ENCODE measurements around the gene RADIL.

The RADIL gene

DNA sequence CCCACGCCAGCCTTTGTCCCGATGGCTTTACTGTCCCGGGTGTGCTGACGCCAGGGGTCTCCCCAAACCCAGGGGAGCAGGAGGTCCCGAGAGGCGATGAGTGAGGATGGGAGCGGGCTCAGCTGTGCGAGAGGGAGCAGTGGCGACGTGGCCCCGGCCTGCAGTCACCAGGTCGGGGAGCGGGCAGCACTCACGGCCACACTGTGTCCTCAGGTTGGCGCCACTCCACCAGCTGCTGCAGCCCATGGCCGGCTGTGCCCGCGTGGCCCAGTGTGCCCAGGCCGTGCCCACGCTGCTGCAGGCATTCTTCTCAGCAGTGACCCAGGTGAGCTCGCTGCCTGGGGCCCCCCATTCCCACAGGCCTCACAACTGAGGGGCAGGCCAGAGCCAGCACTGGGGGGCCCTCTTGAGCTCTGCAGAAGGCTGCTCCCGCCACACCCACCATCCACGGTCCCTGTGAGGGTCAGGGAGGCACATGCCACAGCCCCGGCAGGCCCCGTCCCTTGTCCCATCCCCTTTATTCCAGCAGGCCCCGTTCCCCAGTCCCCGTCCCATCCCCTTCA lies 94.8 kb downstream of the RADIL start:
- H3K9me3 ChIP-seq (ENCODE audit: control insufficient read depth, insufficient read depth, low read depth, low read length) = no peaks in the 10 kb centered on the region
- no peaks in the 10 kb centered on the region for H3K4me1 ChIP-seq (ENCODE audit: control insufficient read depth, insufficient read depth, low read length)
- H3K4me3 ChIP-seq (ENCODE audit: low read depth, low read length) = no peak overlapping the region
- TF ChIP-seq ZNF174 (tag by site-specific recombination; IDR thresholded peaks at IDR 0.05) = no peak
- TF ChIP-seq SP7 (tag by site-specific recombination; IDR thresholded peaks at IDR 0.05) = no peak
- TF ChIP-seq, protein P1, sequence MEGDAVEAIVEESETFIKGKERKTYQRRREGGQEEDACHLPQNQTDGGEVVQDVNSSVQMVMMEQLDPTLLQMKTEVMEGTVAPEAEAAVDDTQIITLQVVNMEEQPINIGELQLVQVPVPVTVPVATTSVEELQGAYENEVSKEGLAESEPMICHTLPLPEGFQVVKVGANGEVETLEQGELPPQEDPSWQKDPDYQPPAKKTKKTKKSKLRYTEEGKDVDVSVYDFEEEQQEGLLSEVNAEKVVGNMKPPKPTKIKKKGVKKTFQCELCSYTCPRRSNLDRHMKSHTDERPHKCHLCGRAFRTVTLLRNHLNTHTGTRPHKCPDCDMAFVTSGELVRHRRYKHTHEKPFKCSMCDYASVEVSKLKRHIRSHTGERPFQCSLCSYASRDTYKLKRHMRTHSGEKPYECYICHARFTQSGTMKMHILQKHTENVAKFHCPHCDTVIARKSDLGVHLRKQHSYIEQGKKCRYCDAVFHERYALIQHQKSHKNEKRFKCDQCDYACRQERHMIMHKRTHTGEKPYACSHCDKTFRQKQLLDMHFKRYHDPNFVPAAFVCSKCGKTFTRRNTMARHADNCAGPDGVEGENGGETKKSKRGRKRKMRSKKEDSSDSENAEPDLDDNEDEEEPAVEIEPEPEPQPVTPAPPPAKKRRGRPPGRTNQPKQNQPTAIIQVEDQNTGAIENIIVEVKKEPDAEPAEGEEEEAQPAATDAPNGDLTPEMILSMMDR (tag by site-specific recombination; IDR thresholded peaks at IDR 0.05) = no peak
- no peak for TF ChIP-seq ZNF248 (tag by site-specific recombination; IDR thresholded peaks at IDR 0.05)
- no peak for TF ChIP-seq OVOL3 (tag by site-specific recombination; IDR thresholded peaks at IDR 0.05)
- TF ChIP-seq, protein P2, sequence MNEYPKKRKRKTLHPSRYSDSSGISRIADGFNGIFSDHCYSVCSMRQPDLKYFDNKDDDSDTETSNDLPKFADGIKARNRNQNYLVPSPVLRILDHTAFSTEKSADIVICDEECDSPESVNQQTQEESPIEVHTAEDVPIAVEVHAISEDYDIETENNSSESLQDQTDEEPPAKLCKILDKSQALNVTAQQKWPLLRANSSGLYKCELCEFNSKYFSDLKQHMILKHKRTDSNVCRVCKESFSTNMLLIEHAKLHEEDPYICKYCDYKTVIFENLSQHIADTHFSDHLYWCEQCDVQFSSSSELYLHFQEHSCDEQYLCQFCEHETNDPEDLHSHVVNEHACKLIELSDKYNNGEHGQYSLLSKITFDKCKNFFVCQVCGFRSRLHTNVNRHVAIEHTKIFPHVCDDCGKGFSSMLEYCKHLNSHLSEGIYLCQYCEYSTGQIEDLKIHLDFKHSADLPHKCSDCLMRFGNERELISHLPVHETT (tag by site-specific recombination; IDR thresholded peaks at IDR 0.05) = no peak
- H3K36me3 ChIP-seq (ENCODE audit: control insufficient read depth in 2 of 2, insufficient read depth in 1 of 2, low read length in 2 of 2) = peaks cover 0 to 49% of the 10 kb centered on the region in 2 experiments; a peak in 1 of 3 replicates
- ChIA-PET POLR2A (no interaction called here), CTCF (interaction anchor here (1.5 kb wide), 1 partner anchor 9 kb away, joined by 5 read pairs; no protein-coding TSS in a partner anchor)
- H3K27ac ChIP-seq (ENCODE audit: extremely low read depth, low read depth, low read length) = no peak overlapping the region

DNA sequence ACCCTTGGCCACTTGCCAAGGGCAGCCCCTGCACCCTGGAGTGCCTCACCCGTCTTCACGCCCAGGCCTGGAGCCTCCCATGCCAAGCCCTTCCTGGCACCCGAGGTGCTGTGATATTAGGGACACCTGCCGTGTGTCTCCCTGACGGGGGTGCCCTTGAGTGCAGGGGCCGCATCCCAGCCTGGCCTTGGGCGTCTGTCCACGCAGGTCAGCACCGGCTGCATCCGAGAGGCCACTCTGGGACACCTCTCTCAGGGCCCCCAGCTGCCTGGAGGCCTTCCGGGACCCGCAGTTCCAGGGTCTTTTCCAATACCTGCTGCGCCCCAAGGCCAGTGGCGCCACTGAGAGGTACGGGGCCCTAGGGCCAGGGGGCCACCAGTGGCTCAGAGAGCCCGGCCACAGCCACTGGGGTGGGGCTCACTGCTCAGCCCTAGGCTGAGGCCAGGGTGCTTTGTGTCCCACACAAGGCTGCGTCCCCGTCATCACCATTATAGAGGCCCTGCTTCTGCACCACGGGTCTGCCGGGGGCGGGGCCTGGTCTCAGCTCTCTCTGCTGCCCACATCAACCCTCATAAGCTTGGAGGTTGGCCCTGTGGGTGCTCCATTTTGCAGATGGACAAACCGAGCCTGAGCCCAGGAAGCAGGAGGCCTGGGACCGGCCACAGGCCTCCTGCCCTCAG lies 95.4 kb downstream of the RADIL start:
- Histone ChIP-seq H3K36me3 (ENCODE audit: control insufficient read depth in 2 of 2, insufficient read depth in 1 of 2, low read length in 2 of 2) (peaks cover 0 to 52% of the 10 kb centered on the region in 2 experiments; a peak in 1 of 3 replicates), H3K9me3 (ENCODE audit: control insufficient read depth, insufficient read depth, low read depth, low read length) (no peaks in the 10 kb centered on the region), H3K27ac (ENCODE audit: extremely low read depth, low read depth, low read length) (no peak overlapping the region), H3K4me1 (ENCODE audit: control insufficient read depth, insufficient read depth, low read length) (no peaks in the 10 kb centered on the region), H3K4me3 (ENCODE audit: low read depth, low read length) (no peak overlapping the region)
- CTCF ChIA-PET = interaction anchor here (1.5 kb wide), 1 partner anchor 10 kb away, joined by 5 read pairs; no protein-coding TSS in a partner anchor
- POLR2A ChIA-PET = no interaction called here
- TF ChIP-seq ZBTB7A (tag by site-specific recombination; IDR thresholded peaks at IDR 0.05; ENCODE audit: low read depth) (no peak), PRDM2 (tag by site-specific recombination; IDR thresholded peaks at IDR 0.05; ENCODE audit: borderline replicate concordance) (no peak), ZNF558 (tag by site-specific recombination; IDR thresholded peaks at IDR 0.05) (no peak), ZNF791 (tag by site-specific recombination; IDR thresholded peaks at IDR 0.05) (no peak), ZNF645 (tag by site-specific recombination; IDR thresholded peaks at IDR 0.05) (no peak), ZNF747 (tag by site-specific recombination; IDR thresholded peaks at IDR 0.05) (no peak), PRDM4 (tag by site-specific recombination; IDR thresholded peaks at IDR 0.05) (no peak)
- TF ChIP-seq, protein P3, sequence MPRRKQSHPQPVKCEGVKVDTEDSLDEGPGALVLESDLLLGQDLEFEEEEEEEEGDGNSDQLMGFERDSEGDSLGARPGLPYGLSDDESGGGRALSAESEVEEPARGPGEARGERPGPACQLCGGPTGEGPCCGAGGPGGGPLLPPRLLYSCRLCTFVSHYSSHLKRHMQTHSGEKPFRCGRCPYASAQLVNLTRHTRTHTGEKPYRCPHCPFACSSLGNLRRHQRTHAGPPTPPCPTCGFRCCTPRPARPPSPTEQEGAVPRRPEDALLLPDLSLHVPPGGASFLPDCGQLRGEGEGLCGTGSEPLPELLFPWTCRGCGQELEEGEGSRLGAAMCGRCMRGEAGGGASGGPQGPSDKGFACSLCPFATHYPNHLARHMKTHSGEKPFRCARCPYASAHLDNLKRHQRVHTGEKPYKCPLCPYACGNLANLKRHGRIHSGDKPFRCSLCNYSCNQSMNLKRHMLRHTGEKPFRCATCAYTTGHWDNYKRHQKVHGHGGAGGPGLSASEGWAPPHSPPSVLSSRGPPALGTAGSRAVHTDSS (tag by site-specific recombination; IDR thresholded peaks at IDR 0.05) = no peak
- TF ChIP-seq, protein P2 (tag by site-specific recombination; IDR thresholded peaks at IDR 0.05) = no peak
